GM18499 (cell line): ENCODE measurements around the gene MAP3K4.

Experiments used
- ATAC-seq: cut with Tn5 transposase; IDR thresholded peaks from one replicate; pipeline ENCODE4 v1.9.1; 2021; ENCODE audit warnings: moderate number of reproducible peaks; ENCODE audit not compliant: insufficient read depth, unreplicated experiment

The MAP3K4 gene

DNA sequence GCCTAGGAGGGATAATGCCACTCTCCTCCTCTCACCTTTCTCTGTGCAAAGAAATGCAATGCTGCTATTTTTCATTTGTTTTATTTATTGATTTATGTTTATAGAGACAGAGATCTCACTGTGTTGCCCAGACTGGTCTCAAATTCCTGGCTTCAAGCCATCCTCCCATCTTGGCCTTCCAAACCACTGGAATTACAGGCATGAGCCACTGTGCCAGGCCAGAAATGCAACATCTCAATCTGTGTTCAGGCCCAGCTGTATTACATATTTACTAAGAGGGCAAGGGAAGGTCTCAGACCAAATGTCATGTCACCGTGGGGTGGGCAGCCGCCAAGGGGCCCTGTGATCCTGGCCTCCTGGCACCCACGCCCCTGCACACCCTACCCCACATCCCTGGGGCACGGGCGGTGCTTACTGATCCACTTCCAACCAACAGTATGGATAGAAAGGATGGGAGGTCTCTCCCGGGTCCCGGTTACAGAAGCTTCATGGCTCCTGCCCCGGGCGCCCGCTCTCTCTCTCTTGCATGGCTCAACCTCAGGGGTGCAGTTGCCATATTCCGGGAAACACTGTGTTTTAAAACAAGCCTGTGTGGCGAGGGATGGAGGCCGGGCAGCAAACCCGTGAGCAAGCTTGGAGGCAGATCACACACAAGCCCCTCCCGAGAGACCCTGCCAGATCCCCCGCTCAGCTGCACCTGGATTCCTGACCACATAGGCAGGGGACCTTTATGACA is 170.5 kb downstream of the MAP3K4 start:
- no peak for ATAC-seq

DNA sequence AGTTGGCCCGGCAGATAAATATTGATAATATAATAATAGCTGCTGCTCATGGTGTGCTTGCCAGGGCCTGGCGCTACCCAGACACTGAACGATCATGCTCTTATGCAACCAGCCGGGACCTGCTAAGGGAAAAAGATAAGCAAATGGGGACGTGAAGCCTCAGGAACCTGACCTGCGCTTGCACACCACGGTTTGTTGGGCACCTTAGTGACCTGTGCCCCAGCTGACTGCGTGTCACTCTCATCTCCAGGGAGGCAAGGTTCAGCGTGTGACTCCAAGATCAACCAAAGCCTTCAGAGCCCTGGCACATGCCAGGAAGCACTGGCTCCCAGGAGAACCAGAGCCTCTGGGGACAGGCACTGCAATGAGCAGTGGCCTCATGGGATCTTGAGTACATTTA is 171.2 kb downstream of the MAP3K4 start:
- no peak for ATAC-seq

DNA sequence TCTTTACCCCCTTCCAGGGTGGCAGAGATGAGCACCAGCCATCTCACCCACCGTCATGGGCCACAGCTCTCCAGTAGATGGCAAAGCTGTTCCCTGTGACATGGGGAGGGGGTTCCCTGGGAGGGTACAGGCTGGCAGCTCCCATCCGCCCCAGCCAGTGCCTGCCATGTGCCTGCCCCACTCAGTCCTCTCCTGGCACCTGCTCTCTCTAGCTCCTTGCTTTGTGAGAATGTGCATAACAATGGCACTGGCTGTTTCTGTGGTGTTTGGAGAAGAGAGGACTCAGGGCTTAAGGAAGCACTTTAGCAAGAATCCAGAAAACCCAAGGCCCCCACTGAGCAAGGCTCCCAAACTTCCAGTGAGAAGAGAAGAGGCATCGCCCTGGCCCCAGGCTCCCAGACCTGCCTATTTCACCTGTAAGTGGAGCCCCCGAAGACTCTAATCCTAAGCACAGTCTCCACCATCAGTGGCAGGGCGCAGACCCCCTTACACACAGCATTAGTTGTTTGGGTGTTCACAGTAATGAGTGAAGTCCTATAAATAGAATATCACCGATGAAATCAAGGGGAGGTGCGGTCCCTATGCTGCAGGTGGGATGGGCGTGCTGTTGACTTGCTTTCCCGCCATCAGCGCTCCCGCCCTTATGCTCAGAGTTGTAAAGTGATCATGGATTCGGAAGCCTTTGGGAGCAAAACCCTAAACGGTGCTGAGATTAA is 172.1 kb downstream of the MAP3K4 start:
- no peak for ATAC-seq

DNA sequence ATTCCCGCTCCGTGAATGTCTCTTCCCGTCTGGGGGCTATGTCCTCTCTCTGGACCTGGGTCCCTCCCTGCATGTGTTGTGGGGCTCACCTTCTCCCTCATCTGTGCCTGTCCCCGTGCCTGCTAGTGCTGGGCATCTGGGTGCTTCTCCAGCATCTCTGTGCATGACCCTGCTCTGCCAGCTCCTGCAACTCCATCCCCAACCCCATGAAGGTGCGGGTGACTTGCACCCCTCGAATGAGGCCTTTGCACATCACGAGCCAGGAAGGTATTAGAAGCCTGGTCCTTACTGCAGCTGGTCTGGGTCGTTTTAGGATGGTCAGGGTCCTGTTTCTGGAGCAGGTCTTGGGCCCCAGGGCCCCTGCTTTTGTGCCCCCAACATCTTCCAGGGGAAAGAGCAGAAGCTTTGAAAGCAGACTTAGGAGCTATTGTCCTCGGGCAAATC is 172.6 kb downstream of the MAP3K4 start:
- ATAC-seq = no peak

DNA sequence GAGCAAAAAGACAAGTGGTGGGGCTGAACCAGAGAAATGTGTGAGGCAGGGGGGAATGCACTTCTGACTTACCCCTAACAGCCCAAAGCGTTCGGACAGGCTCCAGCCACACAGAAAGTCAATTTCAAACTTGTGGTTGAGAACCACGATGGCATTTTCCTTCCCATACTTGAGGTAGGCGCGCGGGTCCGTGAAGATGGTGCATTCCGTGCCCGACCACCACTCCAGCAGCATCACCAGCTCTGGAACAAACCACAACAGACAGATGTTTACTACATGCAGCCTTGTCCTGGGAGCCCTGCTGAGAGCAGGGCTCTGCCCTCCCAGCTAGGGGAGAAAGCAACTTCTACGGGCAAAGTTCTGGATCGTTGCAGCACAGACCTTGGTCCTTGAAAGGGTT is 174.6 kb downstream of the MAP3K4 start:
- ATAC-seq = no peak

DNA sequence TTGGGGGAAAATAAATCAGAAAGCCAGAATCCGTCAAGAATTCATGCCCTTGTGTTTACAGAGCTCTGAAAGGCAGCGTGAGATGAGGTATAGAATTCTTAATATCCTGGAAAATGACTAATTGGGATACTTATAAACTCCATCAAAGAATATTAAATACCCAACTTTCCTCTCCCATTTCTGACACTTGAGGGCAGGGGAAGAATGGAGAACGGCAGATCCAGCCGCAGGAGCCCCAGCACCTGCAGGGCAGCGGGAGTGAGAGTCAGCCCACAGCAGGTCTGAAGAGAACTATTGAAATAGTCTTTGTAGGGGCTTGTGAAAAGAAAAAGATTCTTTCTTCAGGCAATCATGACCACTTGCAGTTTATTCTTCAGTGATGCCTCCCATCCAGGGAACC is 175.1 kb downstream of the MAP3K4 start:
- ATAC-seq = no peak
